ENCODE measurements around the gene MAMLD1. TPM values are rescaled to one million over a fixed set of nuclear protein-coding genes. Genes with fewer than 3 reads are reported as not detected.

The MAMLD1 gene
- total RNA-seq, 1 donor from 2014 or later = 0.26 TPM

GRCh38 chrX:150502091-150502490 is 139.0 kb downstream of the MAMLD1 start:
- DNase-seq (ENCODE audit: low read depth in 2 of 2) = no peak

DNA sequence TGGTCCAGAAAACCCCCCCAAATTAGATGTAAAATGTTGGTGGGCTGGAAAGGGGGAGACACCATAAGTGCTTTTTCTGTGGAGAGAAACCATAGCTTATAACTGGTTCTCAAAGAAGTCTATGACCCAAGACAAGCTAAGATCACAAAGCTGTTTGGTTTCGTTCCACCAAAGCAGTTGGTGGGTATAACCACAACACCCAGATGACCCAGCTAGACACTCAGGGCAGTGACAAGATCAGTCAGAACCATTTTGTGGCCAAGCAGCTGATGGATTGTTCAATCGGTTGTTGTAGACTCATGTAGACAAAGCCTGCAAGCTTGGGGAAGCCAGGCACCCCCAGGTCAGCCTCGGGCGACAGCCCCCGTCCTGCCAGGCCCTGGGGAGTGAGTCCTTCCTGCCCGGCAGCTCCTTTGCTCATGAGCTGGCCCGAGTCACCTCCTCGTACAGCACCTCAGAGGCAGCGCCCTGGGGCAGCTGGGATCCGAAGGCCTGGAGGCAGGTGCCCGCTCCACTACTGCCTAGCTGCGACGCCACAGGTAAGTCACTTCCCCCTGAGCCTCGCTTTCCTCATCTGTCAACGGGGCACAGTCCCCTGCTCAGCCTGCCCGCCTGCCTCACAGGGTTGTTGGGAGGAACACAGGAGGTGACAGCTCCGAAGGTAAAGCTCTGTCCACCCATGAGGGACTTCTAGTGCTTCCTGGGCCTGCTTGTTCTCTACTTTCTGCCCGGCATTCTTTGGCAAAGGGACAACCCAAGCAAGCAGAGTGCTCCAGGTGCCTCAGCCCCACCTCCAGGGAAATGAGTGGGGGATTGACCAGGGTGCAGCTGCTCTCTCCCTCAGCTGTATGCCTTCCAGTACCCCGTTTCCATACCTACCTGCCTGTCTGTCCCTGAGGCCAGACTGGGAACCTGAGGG is 140.1 kb downstream of the MAMLD1 start:
- no peak for DNase-seq (ENCODE audit: low read depth in 2 of 2)

DNA sequence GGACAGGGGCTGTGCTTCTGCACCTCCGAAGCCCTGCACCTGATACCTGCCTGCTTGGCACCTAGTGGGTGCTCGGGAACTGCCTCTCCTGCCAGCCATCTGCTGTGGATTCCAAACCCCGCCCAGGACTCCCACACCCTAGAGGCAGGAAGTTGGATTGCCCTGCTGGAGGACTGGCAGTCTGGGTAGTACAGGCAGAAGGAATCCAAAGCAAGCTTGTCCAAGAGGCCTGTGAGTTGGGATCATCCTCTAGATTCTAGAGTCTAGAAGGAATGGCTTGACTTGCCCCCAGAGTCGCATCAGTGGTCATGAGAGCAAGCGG is 140.7 kb downstream of the MAMLD1 start:
- no peak for DNase-seq (ENCODE audit: low read depth in 2 of 2)

DNA sequence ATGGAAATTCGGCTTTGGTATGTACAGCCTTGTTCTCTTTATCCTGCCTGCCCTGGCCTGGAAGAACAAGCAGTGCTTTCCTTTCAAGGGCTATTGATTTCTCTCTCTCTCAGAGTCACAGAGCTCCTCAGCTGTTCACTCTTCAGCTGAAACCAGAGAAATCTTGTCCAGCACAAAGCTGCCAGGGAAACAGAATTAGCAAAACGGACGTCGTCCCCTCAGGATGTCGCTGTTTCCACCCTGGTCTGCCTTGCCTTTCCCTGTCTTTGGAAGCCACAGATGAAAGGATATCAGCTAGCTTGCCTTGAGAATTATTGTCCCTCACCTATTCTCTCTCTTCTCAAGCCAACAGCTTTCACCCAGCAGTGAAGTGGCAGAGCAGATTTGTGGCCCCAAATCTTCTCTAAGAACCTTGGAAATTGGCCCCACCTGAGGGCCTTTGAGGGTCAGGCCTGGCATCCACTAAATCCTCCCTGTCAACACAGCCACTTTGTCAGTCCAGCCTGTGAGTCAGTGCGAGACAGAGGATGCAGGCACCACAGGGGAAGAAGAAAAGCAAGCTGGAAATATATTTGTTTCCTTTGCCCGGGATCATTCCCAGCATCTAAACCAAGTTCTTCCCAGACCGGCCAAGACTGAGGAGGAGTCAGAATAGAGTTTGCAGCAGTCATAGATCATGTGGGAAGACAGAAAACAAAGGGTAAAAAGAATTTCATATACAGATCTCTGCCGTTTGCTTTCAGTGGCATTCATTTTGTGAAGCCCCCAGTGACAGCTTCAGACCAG is 141.5 kb downstream of the MAMLD1 start:
- peak; percentile 32 to 83 for DNase-seq (ENCODE audit: low read depth in 2 of 2)

DNA sequence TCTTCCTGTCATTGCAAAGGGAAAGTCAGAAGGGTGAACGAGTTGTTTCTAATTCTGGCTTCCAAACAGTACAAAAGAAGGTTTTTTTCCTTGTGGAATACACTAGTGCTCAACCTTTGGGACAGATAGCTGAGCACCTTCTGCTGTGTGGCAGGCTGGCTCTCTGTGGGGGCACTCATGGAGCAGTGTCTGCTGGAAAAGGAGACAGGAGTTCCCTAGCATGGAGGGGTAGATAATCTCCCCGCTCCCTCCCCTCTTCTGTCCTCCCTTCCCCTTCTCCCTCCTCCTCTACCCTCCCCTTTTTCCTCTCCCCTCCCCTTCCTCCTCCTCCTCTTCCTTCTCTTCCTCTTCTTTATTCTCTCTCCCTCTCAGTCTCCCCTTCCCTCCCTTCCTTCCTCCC is 142.9 kb downstream of the MAMLD1 start:
- DNase-seq (ENCODE audit: low read depth in 2 of 2) = no peak

- DNase-seq (ENCODE audit: low read depth in 2 of 2) = no peak
These were observed 143.4 kb downstream of the MAMLD1 start for GRCh38 chrX:150506486-150506885.

GRCh38 chrX:150507251-150507856 is 144.2 kb downstream of the MAMLD1 start:
- DNase-seq (ENCODE audit: low read depth in 2 of 2) = peak; percentile 64 to 87

DNA sequence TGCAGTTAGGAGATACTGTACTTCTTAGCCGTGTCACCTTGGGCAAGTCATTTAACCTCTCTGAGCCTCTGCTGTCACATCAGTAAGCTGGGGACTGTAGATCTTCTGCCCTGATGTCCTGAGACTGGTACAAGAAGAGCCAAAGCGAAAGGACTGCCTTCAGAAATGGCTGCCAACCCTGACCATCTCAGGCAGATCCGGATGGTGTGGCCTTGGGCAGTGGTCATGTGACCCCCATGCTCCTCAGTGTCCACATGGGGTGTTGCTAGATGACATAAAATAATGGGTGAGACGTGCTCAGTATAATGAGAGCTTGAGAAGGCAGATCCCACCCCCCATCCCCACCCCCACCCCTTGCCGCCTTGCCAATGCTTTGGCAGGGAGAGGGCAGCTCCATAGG is 144.9 kb downstream of the MAMLD1 start:
- DNase-seq (ENCODE audit: low read depth in 2 of 2) = no peak

- DNase-seq (ENCODE audit: low read depth in 2 of 2) = peak; percentile 24 to 54
These were observed 145.6 kb downstream of the MAMLD1 start for GRCh38 chrX:150508451-150509367.

- no peak for DNase-seq (ENCODE audit: low read depth in 2 of 2)
These were observed 146.6 kb downstream of the MAMLD1 start for GRCh38 chrX:150509703-150510102.

DNA sequence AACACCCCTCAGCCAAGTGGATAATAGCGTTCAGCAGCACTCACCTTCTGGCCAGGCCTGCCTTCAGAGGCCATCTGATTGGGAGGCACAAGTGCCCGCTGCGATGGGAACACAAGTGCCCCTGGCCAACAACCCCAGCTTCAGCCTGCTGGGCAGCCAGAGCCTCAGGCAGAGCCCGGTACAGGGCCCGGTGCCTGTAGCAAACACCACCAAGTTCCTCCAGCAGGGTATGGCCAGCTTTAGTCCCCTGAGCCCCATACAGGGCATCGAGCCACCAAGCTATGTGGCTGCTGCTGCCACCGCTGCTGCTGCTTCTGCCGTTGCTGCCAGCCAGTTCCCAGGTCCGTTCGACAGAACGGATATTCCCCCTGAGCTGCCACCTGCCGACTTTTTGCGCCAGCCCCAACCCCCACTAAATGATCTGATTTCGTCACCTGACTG is 149.4 kb downstream of the MAMLD1 start:
- no peak for DNase-seq (ENCODE audit: low read depth in 2 of 2)

DNA sequence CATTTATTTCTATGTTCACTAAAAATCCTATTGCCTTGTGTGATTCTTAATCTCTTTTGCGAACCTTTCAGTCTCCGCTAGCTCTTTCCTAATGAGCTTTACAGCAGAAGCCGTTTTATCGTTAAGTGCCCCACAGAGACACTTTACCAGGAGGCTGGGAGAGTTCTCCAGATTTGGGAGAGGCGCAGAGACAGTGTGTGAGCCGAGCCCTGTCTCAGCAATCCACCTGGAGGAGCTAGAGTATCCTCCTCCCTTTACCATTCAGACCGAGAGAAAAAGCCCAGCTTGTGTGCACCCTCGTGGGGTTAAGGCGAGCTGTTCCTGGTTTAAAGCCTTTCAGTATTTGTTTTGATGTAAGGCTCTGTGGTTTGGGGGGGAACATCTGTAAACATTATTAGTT is 150.4 kb downstream of the MAMLD1 start:
- no peak for DNase-seq (ENCODE audit: low read depth in 2 of 2)

DNA sequence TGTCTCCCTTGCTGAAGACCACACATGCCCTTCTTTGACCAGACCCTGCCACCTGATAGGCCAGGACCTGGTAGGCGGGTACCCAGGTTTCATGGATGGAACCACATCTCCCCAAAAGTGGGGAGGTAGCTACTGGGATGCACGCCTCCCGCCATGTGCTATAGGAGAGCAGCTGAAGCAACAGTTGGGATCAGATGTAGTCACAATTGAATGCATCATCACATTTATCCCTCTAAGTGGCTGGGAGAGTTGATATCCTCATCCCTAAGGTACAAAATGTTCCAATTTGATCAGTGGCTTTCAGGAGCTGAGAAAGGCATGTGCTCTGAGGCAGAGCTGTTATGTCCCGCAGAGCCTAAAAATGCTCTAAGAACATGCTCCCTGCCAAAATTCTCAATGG is 151.3 kb downstream of the MAMLD1 start:
- DNase-seq (ENCODE audit: low read depth in 2 of 2) = no peak

DNA sequence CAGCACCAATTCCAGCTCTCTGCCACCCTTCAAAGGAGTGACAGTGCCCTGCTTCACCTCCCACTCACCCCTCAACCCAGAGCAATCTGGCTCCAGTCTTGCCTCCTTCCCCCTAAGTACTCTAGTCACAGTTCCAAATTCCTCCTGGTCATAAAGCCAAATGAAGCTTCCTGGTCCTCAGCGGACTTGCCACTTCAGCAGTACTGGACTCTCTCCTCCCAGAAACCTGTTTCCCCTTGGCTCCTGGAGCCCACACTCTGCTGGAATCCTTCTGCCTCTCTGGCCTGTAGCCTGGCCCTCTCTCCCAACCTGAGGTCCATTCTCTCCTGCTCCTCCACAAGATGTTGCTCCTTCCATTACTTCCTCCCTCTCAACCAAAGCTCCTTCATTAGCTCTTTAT is 152.7 kb downstream of the MAMLD1 start:
- no peak for DNase-seq (ENCODE audit: low read depth in 2 of 2)

- no peak for DNase-seq (ENCODE audit: low read depth in 2 of 2)
These were observed 154.3 kb downstream of the MAMLD1 start for GRCh38 chrX:150517303-150517910.

DNA sequence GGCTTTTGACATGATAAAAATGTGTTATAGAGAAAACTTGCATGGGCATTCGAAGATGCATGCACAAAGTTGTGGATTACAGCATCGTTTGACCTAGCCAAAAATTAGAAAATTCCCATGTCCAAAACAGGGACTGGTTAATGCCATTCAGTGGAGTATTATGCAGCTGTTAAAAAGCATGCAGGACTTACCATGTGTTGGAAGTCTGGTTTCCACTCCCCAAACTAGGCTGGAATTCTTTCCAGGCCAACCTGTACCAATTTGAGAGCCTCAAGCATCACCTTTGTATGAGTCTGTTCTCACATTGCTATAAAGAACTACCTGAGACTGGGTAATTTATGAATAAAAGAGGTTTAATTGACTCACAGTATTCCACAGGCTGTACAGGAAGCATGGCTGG is 159.4 kb downstream of the MAMLD1 start:
- no peak for DNase-seq (ENCODE audit: low read depth in 2 of 2)

DNA sequence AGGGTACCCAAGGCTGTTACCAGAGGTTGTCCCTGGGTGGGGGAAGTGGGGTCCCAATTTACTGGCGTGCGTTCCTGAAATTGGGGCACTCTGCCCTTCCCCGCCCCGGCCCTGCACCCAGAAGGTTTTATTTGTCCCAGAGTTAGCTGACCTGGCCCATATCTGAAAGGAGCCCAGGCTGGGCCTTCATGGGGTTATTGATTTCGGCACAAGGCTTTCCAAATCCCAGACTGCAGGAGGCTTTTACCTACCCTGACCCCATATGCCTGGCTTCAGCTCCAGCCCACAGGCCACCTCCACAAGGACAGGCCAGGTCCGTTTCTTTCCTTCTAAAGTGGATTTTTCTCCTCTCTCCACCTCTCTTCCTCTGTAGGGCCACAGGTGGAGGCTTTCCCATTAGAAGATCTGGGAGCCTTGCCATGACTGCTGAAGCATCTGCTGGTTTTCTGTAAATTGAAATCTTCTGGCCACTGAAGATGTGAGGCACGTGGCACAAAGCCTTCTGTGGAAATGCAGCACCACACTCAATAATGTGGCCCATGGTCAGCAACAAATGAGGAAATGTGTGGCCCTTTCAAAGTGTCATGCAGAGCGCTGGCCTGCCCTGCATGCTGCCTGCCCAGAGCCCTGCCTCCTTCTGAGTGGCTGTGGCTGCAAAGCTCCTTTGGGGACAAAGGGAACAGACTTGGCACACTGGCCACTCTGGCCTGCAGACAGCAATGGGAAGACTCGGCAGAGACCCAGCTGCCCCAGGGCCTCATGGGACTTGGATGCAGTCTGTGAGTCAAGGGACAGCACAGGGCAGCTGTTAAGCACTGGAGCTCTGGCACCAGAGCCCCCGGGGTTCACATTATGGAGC is 162.2 kb downstream of the MAMLD1 start:
- DNase-seq (ENCODE audit: low read depth in 2 of 2) = no peak

DNA sequence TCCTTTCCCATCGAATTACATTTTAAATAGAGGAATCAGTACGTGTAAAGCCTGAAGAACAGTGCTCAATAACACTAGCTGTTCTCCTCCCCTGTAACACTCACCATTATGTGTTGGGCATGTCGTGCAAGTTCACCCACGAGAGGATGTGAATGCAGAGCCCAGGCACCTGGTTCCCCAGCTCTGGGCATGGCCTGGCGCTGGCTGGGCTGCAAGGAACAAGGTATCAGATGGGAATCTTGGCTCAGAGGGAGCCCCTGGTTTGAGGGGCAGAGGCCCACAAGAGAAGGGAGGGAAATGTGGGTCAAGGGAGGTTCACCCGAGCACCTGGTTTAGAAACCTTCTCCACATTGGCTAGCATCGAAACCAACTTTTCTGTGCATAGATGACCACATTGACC is 163.6 kb downstream of the MAMLD1 start:
- no peak for DNase-seq (ENCODE audit: low read depth in 2 of 2)

GRCh38 chrX:150527108-150527507 is 164.0 kb downstream of the MAMLD1 start:
- DNase-seq (ENCODE audit: low read depth in 2 of 2) = no peak

DNA sequence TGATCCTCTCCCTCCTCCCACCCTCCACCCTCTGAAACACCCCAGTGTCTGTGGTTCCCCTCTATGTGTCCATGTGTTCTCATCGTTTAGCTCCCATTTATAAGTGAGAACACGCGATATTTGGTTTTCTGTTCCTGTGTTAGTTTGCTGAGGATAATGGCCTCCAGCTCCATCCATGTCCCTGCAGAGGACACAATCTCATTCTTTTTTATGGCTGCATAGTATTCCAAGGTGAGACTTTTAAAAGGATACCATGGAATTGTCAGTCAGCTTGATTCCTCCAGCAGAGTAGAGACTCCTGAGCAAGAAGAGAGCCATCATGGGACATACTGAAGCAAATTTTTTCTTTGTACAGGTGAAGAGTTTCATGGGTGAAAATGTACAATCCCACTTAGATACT is 166.5 kb downstream of the MAMLD1 start:
- DNase-seq (ENCODE audit: low read depth in 2 of 2) = no peak

Measured in dermis microvascular lymphatic vessel endothelial cell (primary cell).